ENCODE data around the gene CD55. TPM values are rescaled to one million over a fixed set of nuclear protein-coding genes. Genes with fewer than 3 reads are reported as not detected.
A peak's percentile ranks its signal among the peaks of the same experiment; 100 is the strongest.

The CD55 gene
- total RNA-seq, 1 experiment from 2014 or later: 108 TPM

DNA sequence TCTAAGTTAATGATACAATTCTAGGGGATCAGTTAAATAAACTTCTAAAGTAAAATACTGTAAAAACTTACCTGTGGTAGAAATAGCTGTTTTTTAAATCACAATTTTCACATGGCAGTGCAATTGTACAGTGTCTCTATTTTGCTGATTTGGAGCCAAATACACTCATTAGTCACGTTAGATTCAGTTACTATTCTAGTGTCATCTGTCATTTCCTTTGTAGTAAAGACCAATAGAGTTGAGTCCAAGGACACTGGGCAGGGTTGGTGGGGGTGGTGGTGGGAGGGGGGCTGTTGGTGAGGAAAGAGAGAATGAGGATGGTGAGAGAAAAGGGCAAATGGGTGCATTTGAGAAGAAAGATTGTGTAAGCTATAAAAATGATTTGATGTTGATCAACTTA is 33.6 kb downstream of the CD55 start:
- ATAC-seq (peak; percentile 65), DNase-seq (peak; percentile 49)
- TF ChIP-seq EZH2phosphoT487 (IDR thresholded peaks at IDR 0.05; ENCODE audit: borderline replicate concordance, low read length) (no peak), EZH2 (IDR thresholded peaks at IDR 0.05; ENCODE audit: low read length, unreplicated experiment) (no peak)
- TF ChIP-seq, protein P1, sequence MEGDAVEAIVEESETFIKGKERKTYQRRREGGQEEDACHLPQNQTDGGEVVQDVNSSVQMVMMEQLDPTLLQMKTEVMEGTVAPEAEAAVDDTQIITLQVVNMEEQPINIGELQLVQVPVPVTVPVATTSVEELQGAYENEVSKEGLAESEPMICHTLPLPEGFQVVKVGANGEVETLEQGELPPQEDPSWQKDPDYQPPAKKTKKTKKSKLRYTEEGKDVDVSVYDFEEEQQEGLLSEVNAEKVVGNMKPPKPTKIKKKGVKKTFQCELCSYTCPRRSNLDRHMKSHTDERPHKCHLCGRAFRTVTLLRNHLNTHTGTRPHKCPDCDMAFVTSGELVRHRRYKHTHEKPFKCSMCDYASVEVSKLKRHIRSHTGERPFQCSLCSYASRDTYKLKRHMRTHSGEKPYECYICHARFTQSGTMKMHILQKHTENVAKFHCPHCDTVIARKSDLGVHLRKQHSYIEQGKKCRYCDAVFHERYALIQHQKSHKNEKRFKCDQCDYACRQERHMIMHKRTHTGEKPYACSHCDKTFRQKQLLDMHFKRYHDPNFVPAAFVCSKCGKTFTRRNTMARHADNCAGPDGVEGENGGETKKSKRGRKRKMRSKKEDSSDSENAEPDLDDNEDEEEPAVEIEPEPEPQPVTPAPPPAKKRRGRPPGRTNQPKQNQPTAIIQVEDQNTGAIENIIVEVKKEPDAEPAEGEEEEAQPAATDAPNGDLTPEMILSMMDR (conservative IDR thresholded peaks at IDR 0.05; ENCODE audit: low read depth, low read length): no peak
- no peaks in the 10 kb centered on the region for H3K27me3 ChIP-seq (ENCODE audit: low read length)
- H3K4me1 ChIP-seq (ENCODE audit: insufficient read depth, low read length): peaks cover 6% of the 10 kb centered on the region
- peaks cover 12% of the 10 kb centered on the region for H3K36me3 ChIP-seq (ENCODE audit: low read depth, low read length)
- no peak overlapping the region for H3K9ac ChIP-seq (ENCODE audit: low read length)
- H2AFZ ChIP-seq (ENCODE audit: low read length): no peak overlapping the region
- POLR2A ChIA-PET (ENCODE audit: unreplicated experiment): no interaction called here
- no TSS peak for BruUV-seq (replicated peaks)
- peaks cover 3% of the 10 kb centered on the region; the same call in 1 of the 2 replicates for H4K20me1 ChIP-seq (ENCODE audit: low read length)
- H3K9me2 ChIP-seq (replicated peaks; ENCODE audit: low read length): no peaks in the 10 kb centered on the region
- no peak overlapping the region for H3K27ac ChIP-seq (ENCODE audit: low read length)
- no peak overlapping the region for H3K4me3 ChIP-seq (ENCODE audit: low read length)
- CTCF ChIA-PET: interaction anchor here (0.7 kb wide), 2 partner anchors 26 to 32 kb away, joined by 3 to 6 read pairs; no protein-coding TSS in a partner anchor
- no peaks in the 10 kb centered on the region for H3K79me2 ChIP-seq (ENCODE audit: low read length)
- no peak overlapping the region for H3K4me2 ChIP-seq (ENCODE audit: low read length)
- no peaks in the 10 kb centered on the region for H3F3A ChIP-seq (ENCODE audit: low read length, unreplicated experiment)
- H3K9me3 ChIP-seq (ENCODE audit: low read length): no peaks in the 10 kb centered on the region
- intact Hi-C loops (cut with micrococcal nuclease): no loop called here

DNA sequence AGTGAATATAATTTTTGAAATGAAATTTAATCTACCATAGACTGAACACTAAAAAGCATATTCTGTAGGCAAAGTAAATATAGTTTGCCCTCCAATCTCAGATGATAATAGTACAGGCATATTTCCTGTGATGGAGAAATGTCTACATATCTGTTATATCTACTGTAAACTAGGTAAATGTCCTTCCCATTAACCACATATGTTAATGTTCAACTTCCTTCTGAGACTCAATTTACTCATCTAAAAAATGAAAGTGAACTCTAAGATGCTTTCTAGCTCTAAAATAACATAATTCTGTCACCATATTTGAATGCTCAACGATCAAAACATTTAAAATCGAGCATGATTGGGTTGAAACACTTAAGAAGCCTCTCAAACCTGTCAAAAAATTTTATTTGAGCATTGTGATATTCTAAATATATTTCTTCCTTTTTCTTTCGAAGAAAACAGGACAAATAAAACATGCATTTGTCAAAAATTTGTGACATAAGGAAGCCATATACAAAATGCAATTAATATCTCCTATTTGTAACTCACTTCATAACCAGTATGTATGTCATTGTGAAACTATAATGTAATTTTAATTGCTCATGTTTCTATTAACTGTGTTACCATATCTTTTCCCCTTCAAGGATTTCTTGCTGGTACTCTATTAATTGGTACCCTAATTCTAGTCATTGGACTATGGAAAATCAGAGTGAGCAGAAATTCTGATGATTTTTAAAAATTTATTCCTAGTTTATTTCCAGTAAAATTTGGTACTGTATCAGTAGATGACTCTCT is 34.2 kb downstream of the CD55 start:
- no TSS peak for BruUV-seq (replicated peaks)
- H3K79me2 ChIP-seq (ENCODE audit: low read length): no peaks in the 10 kb centered on the region
- H3K27ac ChIP-seq (ENCODE audit: low read length): no peak overlapping the region
- no peak for ATAC-seq
- no peak overlapping the region for H3K4me2 ChIP-seq (ENCODE audit: low read length)
- no peak overlapping the region for H3K4me3 ChIP-seq (ENCODE audit: low read length)
- TF ChIP-seq EZH2phosphoT487 (IDR thresholded peaks at IDR 0.05; ENCODE audit: borderline replicate concordance, low read length): no peak
- no peak for TF ChIP-seq EZH2 (IDR thresholded peaks at IDR 0.05; ENCODE audit: low read length, unreplicated experiment)
- TF ChIP-seq, protein P1 (conservative IDR thresholded peaks at IDR 0.05; ENCODE audit: low read depth, low read length): no peak
- no peaks in the 10 kb centered on the region for H3K9me3 ChIP-seq (ENCODE audit: low read length)
- H3K27me3 ChIP-seq (ENCODE audit: low read length): no peaks in the 10 kb centered on the region
- ChIA-PET CTCF (interaction anchor here (0.7 kb wide), 2 partner anchors 26 to 33 kb away, joined by 3 to 6 read pairs; no protein-coding TSS in a partner anchor), POLR2A (ENCODE audit: unreplicated experiment) (interaction anchor here (0.7 kb wide), 1 partner anchor 38 kb away, joined by 7 read pairs; no protein-coding TSS in a partner anchor)
- intact Hi-C loops (cut with micrococcal nuclease): no loop called here
- H3F3A ChIP-seq (ENCODE audit: low read length, unreplicated experiment): no peaks in the 10 kb centered on the region
- H2AFZ ChIP-seq (ENCODE audit: low read length): no peak overlapping the region
- H3K36me3 ChIP-seq (ENCODE audit: low read depth, low read length): peaks cover 6% of the 10 kb centered on the region; the same call in 1 of the 2 replicates
- H3K9ac ChIP-seq (ENCODE audit: low read length): no peak overlapping the region
- H4K20me1 ChIP-seq (ENCODE audit: low read length): no peaks in the 10 kb centered on the region; the same call in 1 of the 2 replicates
- DNase-seq: no peak
- H3K9me2 ChIP-seq (replicated peaks; ENCODE audit: low read length): no peaks in the 10 kb centered on the region
- peaks cover 6% of the 10 kb centered on the region for H3K4me1 ChIP-seq (ENCODE audit: insufficient read depth, low read length)

DNA sequence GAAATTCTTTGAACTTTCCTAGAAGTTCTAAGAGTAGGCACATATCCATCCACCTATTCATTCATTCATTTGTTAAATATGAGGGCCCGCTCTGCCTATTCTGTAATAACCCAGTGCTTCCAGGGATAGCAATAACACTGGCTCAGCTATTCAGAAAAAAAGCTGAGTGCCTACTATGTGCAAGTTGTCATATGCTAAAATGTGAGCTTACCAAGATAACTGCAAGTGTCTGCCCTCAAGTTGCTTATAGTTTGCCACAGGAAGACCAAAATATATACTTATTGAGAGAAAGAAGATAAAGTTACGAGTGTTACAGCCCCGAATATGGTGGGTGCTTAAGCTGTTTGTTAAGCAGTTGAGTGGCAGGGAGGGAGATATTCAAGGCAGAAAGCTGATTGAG is 39.6 kb downstream of the CD55 start:
- H3K79me2 ChIP-seq (ENCODE audit: low read length): no peaks in the 10 kb centered on the region
- no peaks in the 10 kb centered on the region for H4K20me1 ChIP-seq (ENCODE audit: low read length)
- DNase-seq: no peak
- ATAC-seq: no peak
- no peak overlapping the region for H3K4me2 ChIP-seq (ENCODE audit: low read length)
- no peak overlapping the region for H3K9ac ChIP-seq (ENCODE audit: low read length)
- ChIA-PET CTCF (no interaction called here), POLR2A (ENCODE audit: unreplicated experiment) (no interaction called here)
- no peaks in the 10 kb centered on the region for H3F3A ChIP-seq (ENCODE audit: low read length, unreplicated experiment)
- intact Hi-C loops (cut with micrococcal nuclease): no loop called here
- no TSS peak for BruUV-seq (replicated peaks)
- H3K36me3 ChIP-seq (ENCODE audit: low read depth, low read length): no peaks in the 10 kb centered on the region; the same call in 1 of the 2 replicates
- H3K4me3 ChIP-seq (ENCODE audit: low read length): no peak overlapping the region
- no peaks in the 10 kb centered on the region for H3K9me3 ChIP-seq (ENCODE audit: low read length)
- no peaks in the 10 kb centered on the region for H3K9me2 ChIP-seq (replicated peaks; ENCODE audit: low read length)
- TF ChIP-seq EZH2 (IDR thresholded peaks at IDR 0.05; ENCODE audit: low read length, unreplicated experiment) (no peak), EZH2phosphoT487 (IDR thresholded peaks at IDR 0.05; ENCODE audit: borderline replicate concordance, low read length) (no peak)
- TF ChIP-seq, protein P1 (conservative IDR thresholded peaks at IDR 0.05; ENCODE audit: low read depth, low read length): no peak
- H3K27ac ChIP-seq (ENCODE audit: low read length): no peak overlapping the region
- H3K4me1 ChIP-seq (ENCODE audit: insufficient read depth, low read length): peaks cover 14% of the 10 kb centered on the region; the same call in 1 of the 2 replicates
- no peak overlapping the region for H2AFZ ChIP-seq (ENCODE audit: low read length)
- no peaks in the 10 kb centered on the region for H3K27me3 ChIP-seq (ENCODE audit: low read length)

All from PC-3 (cell line).